Measurements from ENCODE around the gene AHR. TPM values are rescaled to one million over a fixed set of nuclear protein-coding genes. Genes with fewer than 3 reads are reported as not detected.

The AHR gene
- total and polyA plus RNA-seq, 2 donors (not counting 1 experiment from before 2014, with no cell fraction given), result 4.8 to 11.2 TPM

DNA sequence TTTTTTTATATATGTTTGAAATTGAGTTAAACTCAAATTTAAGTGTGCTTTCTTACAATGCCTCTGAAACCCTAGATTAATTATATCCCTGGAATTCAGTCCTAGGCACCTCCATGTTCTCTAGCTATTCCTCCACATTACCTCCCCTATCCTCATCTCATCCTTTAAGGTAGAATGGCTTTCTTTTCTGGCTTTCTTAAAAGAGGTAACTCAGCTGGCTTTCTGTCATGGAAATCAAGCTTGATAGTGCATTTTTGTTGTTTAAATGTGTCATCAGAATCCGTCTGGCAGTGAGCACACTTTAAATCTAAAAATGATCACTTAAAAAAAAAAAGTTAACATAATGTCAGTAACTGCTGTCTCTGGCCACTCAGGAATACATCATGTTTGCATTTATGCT is 42.2 kb downstream of the AHR start:
- Histone ChIP-seq H3K9me3 (ENCODE audit: control extremely low read depth in 1 of 3, control insufficient read depth in 2 of 3, insufficient read depth in 1 of 3, low read length in 2 of 3) (no peaks in the 10 kb centered on the region), H3K4me1 (ENCODE audit: control insufficient read depth in 2 of 2, insufficient read depth in 2 of 2, low read length in 2 of 2) (no peaks in the 10 kb centered on the region), H3K36me3 (replicated peaks in 1 of 2; ENCODE audit: control extremely low read depth in 1 of 2, control insufficient read depth in 1 of 2, extremely low read depth in 1 of 2, insufficient read depth in 2 of 2, low read length in 1 of 2) (peaks cover 1 to 12% of the 10 kb centered on the region in 2 experiments), H3K79me2 (ENCODE audit: control insufficient read depth, insufficient read depth, low read length) (no peaks in the 10 kb centered on the region), H3K4me2 (replicated peaks; ENCODE audit: low read depth, low read length, poor library complexity, severe bottlenecking) (no peak overlapping the region), H4K20me1 (ENCODE audit: control insufficient read depth, insufficient read depth, low read length, poor library complexity, severe bottlenecking) (no peaks in the 10 kb centered on the region), H3K27ac (ENCODE audit: low read length in 2 of 2) (no peak overlapping the region), H3K9ac (ENCODE audit: low read length) (no peak overlapping the region), H2AFZ (ENCODE audit: insufficient read depth, low read depth, low read length, poor library complexity, severe bottlenecking) (no peak overlapping the region), H3K27me3 (replicated peaks in 1 of 4; ENCODE audit: control extremely low read depth in 1 of 4, control insufficient read depth in 3 of 4, insufficient read depth in 4 of 4, low read length in 3 of 4) (no peaks in the 10 kb centered on the region), H3K4me3 (ENCODE audit: control extremely low read depth in 1 of 5, extremely low read depth in 1 of 5, insufficient read depth in 1 of 5, low read depth in 2 of 5, low read length in 4 of 5) (no peak overlapping the region)
- H3K9me3 Mint-ChIP-seq (ENCODE audit: insufficient read depth), result no peaks in the 10 kb centered on the region
- no peak for ATAC-seq (ENCODE audit: low read depth)
- no peak for TF ChIP-seq EZH2 (IDR thresholded peaks at IDR 0.05; ENCODE audit: borderline replicate concordance, insufficient read depth, low read depth, low read length, poor library complexity, severe bottlenecking)
- TF ChIP-seq, protein P1, sequence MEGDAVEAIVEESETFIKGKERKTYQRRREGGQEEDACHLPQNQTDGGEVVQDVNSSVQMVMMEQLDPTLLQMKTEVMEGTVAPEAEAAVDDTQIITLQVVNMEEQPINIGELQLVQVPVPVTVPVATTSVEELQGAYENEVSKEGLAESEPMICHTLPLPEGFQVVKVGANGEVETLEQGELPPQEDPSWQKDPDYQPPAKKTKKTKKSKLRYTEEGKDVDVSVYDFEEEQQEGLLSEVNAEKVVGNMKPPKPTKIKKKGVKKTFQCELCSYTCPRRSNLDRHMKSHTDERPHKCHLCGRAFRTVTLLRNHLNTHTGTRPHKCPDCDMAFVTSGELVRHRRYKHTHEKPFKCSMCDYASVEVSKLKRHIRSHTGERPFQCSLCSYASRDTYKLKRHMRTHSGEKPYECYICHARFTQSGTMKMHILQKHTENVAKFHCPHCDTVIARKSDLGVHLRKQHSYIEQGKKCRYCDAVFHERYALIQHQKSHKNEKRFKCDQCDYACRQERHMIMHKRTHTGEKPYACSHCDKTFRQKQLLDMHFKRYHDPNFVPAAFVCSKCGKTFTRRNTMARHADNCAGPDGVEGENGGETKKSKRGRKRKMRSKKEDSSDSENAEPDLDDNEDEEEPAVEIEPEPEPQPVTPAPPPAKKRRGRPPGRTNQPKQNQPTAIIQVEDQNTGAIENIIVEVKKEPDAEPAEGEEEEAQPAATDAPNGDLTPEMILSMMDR (IDR thresholded peaks at IDR 0.05), result no peak
- H3K4me3 Mint-ChIP-seq, result no peak overlapping the region
- CTCF ChIA-PET, result interaction anchor here (1.2 kb wide), 1 partner anchor 37 kb away, joined by 3 read pairs; no protein-coding TSS in a partner anchor
- WGBS (ENCODE audit: insufficient coverage), result no CpG with 5 or more reads among the region's 1 CpG
- intact Hi-C loops (cut with micrococcal nuclease), result no loop called here
- no peaks in the 10 kb centered on the region for H3K27me3 Mint-ChIP-seq
- no peak overlapping the region for H3K27ac Mint-ChIP-seq
- POLR2A ChIA-PET, result no interaction called here
- no peaks in the 10 kb centered on the region for H3K4me1 Mint-ChIP-seq
- no peak for DNase-seq

DNA sequence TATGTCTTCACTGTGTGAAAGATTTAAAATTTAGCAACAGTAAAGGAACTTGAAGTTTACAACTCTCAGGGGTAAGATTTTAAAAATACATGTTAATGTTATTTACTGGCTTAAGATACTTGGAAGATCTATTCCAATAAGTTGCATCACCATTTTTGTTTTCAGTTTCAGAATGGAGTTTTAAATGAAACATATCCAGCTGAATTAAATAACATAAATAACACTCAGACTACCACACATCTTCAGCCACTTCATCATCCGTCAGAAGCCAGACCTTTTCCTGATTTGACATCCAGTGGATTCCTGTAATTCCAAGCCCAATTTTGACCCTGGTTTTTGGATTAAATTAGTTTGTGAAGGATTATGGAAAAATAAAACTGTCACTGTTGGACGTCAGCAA is 44.3 kb downstream of the AHR start:
- Mint-ChIP-seq H3K4me3 (no peak overlapping the region), H3K9me3 (ENCODE audit: insufficient read depth) (no peaks in the 10 kb centered on the region), H3K4me1 (no peaks in the 10 kb centered on the region), H3K27ac (no peak overlapping the region), H3K27me3 (no peaks in the 10 kb centered on the region)
- ChIA-PET POLR2A (no interaction called here), CTCF (no interaction called here)
- H3K9ac ChIP-seq (ENCODE audit: low read length), result no peak overlapping the region
- TF ChIP-seq, protein P1 (IDR thresholded peaks at IDR 0.05), result no peak
- TF ChIP-seq EZH2 (IDR thresholded peaks at IDR 0.05; ENCODE audit: borderline replicate concordance, insufficient read depth, low read depth, low read length, poor library complexity, severe bottlenecking), result no peak
- no peaks in the 10 kb centered on the region for H3K79me2 ChIP-seq (ENCODE audit: control insufficient read depth, insufficient read depth, low read length)
- no peak overlapping the region for H3K4me3 ChIP-seq (ENCODE audit: control extremely low read depth in 1 of 5, extremely low read depth in 1 of 5, insufficient read depth in 1 of 5, low read depth in 2 of 5, low read length in 4 of 5)
- H3K4me2 ChIP-seq (replicated peaks; ENCODE audit: low read depth, low read length, poor library complexity, severe bottlenecking), result no peak overlapping the region
- intact Hi-C loops (cut with micrococcal nuclease), result no loop called here
- H4K20me1 ChIP-seq (ENCODE audit: control insufficient read depth, insufficient read depth, low read length, poor library complexity, severe bottlenecking), result no peaks in the 10 kb centered on the region
- no peaks in the 10 kb centered on the region for H3K27me3 ChIP-seq (replicated peaks in 1 of 4; ENCODE audit: control extremely low read depth in 1 of 4, control insufficient read depth in 3 of 4, insufficient read depth in 4 of 4, low read length in 3 of 4)
- whole genome bisulfite sequencing (ENCODE audit: insufficient coverage), result no CpG with 5 or more reads among the region's 2 CpGs
- H3K36me3 ChIP-seq (replicated peaks in 1 of 2; ENCODE audit: control extremely low read depth in 1 of 2, control insufficient read depth in 1 of 2, extremely low read depth in 1 of 2, insufficient read depth in 2 of 2, low read length in 1 of 2), result peaks cover 1 to 12% of the 10 kb centered on the region in 2 experiments
- H2AFZ ChIP-seq (ENCODE audit: insufficient read depth, low read depth, low read length, poor library complexity, severe bottlenecking), result no peak overlapping the region
- no peaks in the 10 kb centered on the region for H3K4me1 ChIP-seq (ENCODE audit: control insufficient read depth in 2 of 2, insufficient read depth in 2 of 2, low read length in 2 of 2)
- no peak for ATAC-seq (ENCODE audit: low read depth)
- no peak overlapping the region for H3K27ac ChIP-seq (ENCODE audit: low read length in 2 of 2)
- DNase-seq, result no peak
- H3K9me3 ChIP-seq (ENCODE audit: control extremely low read depth in 1 of 3, control insufficient read depth in 2 of 3, insufficient read depth in 1 of 3, low read length in 2 of 3), result no peaks in the 10 kb centered on the region
